Suprapubic skin (tissue), 4 donors: Measurements from ENCODE around the gene NEK10.

Experiments
- EP300 ChIP-seq: sonication (generic); formaldehyde crosslinking; IDR thresholded peaks from one replicate; pipeline ENCODE4 v1.6.1; 2017; ENCODE audit warnings: antibody characterized with exemption
- POLR2A ChIP-seq, 2 donors: fragments of 450-650 bp; IDR thresholded peaks; one replicate each; pipeline ENCODE4 v1.6.1; 2017; ENCODE audit warnings: antibody characterized with exemption in 2 of 2, mild to moderate bottlenecking in 2 of 2, moderate library complexity in 2 of 2
- POLR2AphosphoS5 ChIP-seq, 3 donors: sonication (generic); formaldehyde crosslinking; IDR thresholded peaks; one replicate each; pipeline ENCODE4 v1.6.1; 2017; ENCODE audit warnings: antibody characterized with exemption in 3 of 3
- TF ChIP-seq, protein P1 (sequence below), 2 donors: fragments of 200-600 bp in 1 of 2; fragments of 450-650 bp in 1 of 2; sonication (generic) in 1 of 2; IDR thresholded peaks; one replicate each; pipeline ENCODE4 v1.5.1; 2016 to 2019; ENCODE audit warnings: antibody characterized with exemption in 2 of 2, mild to moderate bottlenecking in 1 of 2, moderate library complexity in 1 of 2

GRCh38 chr3:27290760-27291159 lies 78.4 kb downstream of the NEK10 start:
- TF ChIP-seq POLR2AphosphoS5 (IDR thresholded peaks at IDR 0.05) (no peak), POLR2A (IDR thresholded peaks at IDR 0.05) (no peak), EP300 (no peak)
- TF ChIP-seq, protein P1, sequence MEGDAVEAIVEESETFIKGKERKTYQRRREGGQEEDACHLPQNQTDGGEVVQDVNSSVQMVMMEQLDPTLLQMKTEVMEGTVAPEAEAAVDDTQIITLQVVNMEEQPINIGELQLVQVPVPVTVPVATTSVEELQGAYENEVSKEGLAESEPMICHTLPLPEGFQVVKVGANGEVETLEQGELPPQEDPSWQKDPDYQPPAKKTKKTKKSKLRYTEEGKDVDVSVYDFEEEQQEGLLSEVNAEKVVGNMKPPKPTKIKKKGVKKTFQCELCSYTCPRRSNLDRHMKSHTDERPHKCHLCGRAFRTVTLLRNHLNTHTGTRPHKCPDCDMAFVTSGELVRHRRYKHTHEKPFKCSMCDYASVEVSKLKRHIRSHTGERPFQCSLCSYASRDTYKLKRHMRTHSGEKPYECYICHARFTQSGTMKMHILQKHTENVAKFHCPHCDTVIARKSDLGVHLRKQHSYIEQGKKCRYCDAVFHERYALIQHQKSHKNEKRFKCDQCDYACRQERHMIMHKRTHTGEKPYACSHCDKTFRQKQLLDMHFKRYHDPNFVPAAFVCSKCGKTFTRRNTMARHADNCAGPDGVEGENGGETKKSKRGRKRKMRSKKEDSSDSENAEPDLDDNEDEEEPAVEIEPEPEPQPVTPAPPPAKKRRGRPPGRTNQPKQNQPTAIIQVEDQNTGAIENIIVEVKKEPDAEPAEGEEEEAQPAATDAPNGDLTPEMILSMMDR (IDR thresholded peaks at IDR 0.05), result no peak
